ENCODE results near the gene CDC123. TPM values are rescaled to one million over a fixed set of nuclear protein-coding genes. Genes with fewer than 3 reads are reported as not detected.

Gene CDC123
- total and polyA plus RNA-seq, 2 donors (not counting 1 experiment from before 2014, with no cell fraction given) = 48.9 to 56.0 TPM

GRCh38 chr10:12235116-12235694 is 39.2 kb downstream of the CDC123 start:
- H3K79me2 ChIP-seq (ENCODE audit: control insufficient read depth, insufficient read depth, low read length) = peaks cover 31% of the 10 kb centered on the region
- ATAC-seq (ENCODE audit: low read depth) (no peak), DNase-seq (no peak)
- H4K20me1 ChIP-seq (ENCODE audit: control insufficient read depth, insufficient read depth, low read length, poor library complexity, severe bottlenecking) = no peaks in the 10 kb centered on the region
- WGBS (ENCODE audit: insufficient coverage) = 93% methylated on average over 2 of the region's 3 CpGs
- H3K9ac ChIP-seq (ENCODE audit: low read length) = no peak overlapping the region
- intact Hi-C loops (cut with micrococcal nuclease) = no loop called here
- no peak overlapping the region for H3K27ac Mint-ChIP-seq
- H3K27ac ChIP-seq (ENCODE audit: low read length in 2 of 2) = no peak overlapping the region
- H3K27me3 Mint-ChIP-seq = no peaks in the 10 kb centered on the region
- H3K4me3 ChIP-seq (ENCODE audit: control extremely low read depth in 1 of 5, extremely low read depth in 1 of 5, insufficient read depth in 1 of 5, low read depth in 2 of 5, low read length in 4 of 5) = no peak overlapping the region
- H3K27me3 ChIP-seq (replicated peaks in 1 of 4; ENCODE audit: control extremely low read depth in 1 of 4, control insufficient read depth in 3 of 4, insufficient read depth in 4 of 4, low read length in 3 of 4) = no peaks in the 10 kb centered on the region
- peaks cover 7% of the 10 kb centered on the region for H3K4me1 Mint-ChIP-seq
- POLR2A ChIA-PET = interaction anchor here (0.7 kb wide), 1 partner anchor 242 kb away, joined by 6 read pairs; no protein-coding TSS in a partner anchor
- no peaks in the 10 kb centered on the region for H3K4me1 ChIP-seq (ENCODE audit: control insufficient read depth in 2 of 2, insufficient read depth in 2 of 2, low read length in 2 of 2)
- CTCF ChIA-PET = interaction anchor here (1.1 kb wide), 1 partner anchor 20 kb away, joined by 3 read pairs; no protein-coding TSS in a partner anchor
- peaks cover 21 to 72% of the 10 kb centered on the region in 2 experiments for H3K36me3 ChIP-seq (replicated peaks in 1 of 2; ENCODE audit: control extremely low read depth in 1 of 2, control insufficient read depth in 1 of 2, extremely low read depth in 1 of 2, insufficient read depth in 2 of 2, low read length in 1 of 2)
- H3K4me2 ChIP-seq (replicated peaks; ENCODE audit: low read depth, low read length, poor library complexity, severe bottlenecking) = no peak overlapping the region
- H3K9me3 ChIP-seq (ENCODE audit: control extremely low read depth in 1 of 3, control insufficient read depth in 2 of 3, insufficient read depth in 1 of 3, low read length in 2 of 3) = peaks cover 0 to 2% (median 0%) of the 10 kb centered on the region in 3 donors
- no peaks in the 10 kb centered on the region for H3K9me3 Mint-ChIP-seq (ENCODE audit: insufficient read depth)
- no peak for TF ChIP-seq CTCF (IDR thresholded peaks at IDR 0.05)
- TF ChIP-seq EZH2 (IDR thresholded peaks at IDR 0.05; ENCODE audit: borderline replicate concordance, insufficient read depth, low read depth, low read length, poor library complexity, severe bottlenecking) = no peak
- H3K4me3 Mint-ChIP-seq = no peak overlapping the region
- no peak overlapping the region for H2AFZ ChIP-seq (ENCODE audit: insufficient read depth, low read depth, low read length, poor library complexity, severe bottlenecking)

- Histone ChIP-seq H3K27ac (ENCODE audit: low read length in 2 of 2) (no peak overlapping the region), H3K27me3 (replicated peaks in 1 of 4; ENCODE audit: control extremely low read depth in 1 of 4, control insufficient read depth in 3 of 4, insufficient read depth in 4 of 4, low read length in 3 of 4) (no peaks in the 10 kb centered on the region), H3K36me3 (replicated peaks in 1 of 2; ENCODE audit: control extremely low read depth in 1 of 2, control insufficient read depth in 1 of 2, extremely low read depth in 1 of 2, insufficient read depth in 2 of 2, low read length in 1 of 2) (peaks cover 18 to 67% of the 10 kb centered on the region in 2 experiments), H4K20me1 (ENCODE audit: control insufficient read depth, insufficient read depth, low read length, poor library complexity, severe bottlenecking) (no peaks in the 10 kb centered on the region), H3K9ac (ENCODE audit: low read length) (no peak overlapping the region), H3K9me3 (ENCODE audit: control extremely low read depth in 1 of 3, control insufficient read depth in 2 of 3, insufficient read depth in 1 of 3, low read length in 2 of 3) (peaks cover 0 to 2% (median 0%) of the 10 kb centered on the region in 3 donors), H3K4me1 (ENCODE audit: control insufficient read depth in 2 of 2, insufficient read depth in 2 of 2, low read length in 2 of 2) (peaks cover 1 to 3% of the 10 kb centered on the region in 2 donors), H2AFZ (ENCODE audit: insufficient read depth, low read depth, low read length, poor library complexity, severe bottlenecking) (no peak overlapping the region), H3K4me3 (ENCODE audit: control extremely low read depth in 1 of 5, extremely low read depth in 1 of 5, insufficient read depth in 1 of 5, low read depth in 2 of 5, low read length in 4 of 5) (no peak overlapping the region), H3K79me2 (ENCODE audit: control insufficient read depth, insufficient read depth, low read length) (peaks cover 34% of the 10 kb centered on the region), H3K4me2 (replicated peaks; ENCODE audit: low read depth, low read length, poor library complexity, severe bottlenecking) (no peak overlapping the region)
- no peaks in the 10 kb centered on the region for H3K9me3 Mint-ChIP-seq (ENCODE audit: insufficient read depth)
- H3K27ac Mint-ChIP-seq = no peak overlapping the region
- CTCF ChIA-PET = no interaction called here
- DNase-seq (no peak), ATAC-seq (ENCODE audit: low read depth) (no peak)
- TF ChIP-seq CTCF (IDR thresholded peaks at IDR 0.05) = no peak
- no peak for TF ChIP-seq EZH2 (IDR thresholded peaks at IDR 0.05; ENCODE audit: borderline replicate concordance, insufficient read depth, low read depth, low read length, poor library complexity, severe bottlenecking)
- POLR2A ChIA-PET = no interaction called here
- intact Hi-C loops (cut with micrococcal nuclease) = no loop called here
- peaks cover 9% of the 10 kb centered on the region for H3K4me1 Mint-ChIP-seq
- no peaks in the 10 kb centered on the region for H3K27me3 Mint-ChIP-seq
- no peak overlapping the region for H3K4me3 Mint-ChIP-seq
- WGBS (ENCODE audit: insufficient coverage) = 100% methylated on average over 4 of the region's 4 CpGs
These were observed 39.8 kb downstream of the CDC123 start for GRCh38 chr10:12235796-12236195.
